ENCODE results near the gene N4BP2L1.

N4BP2L1 gene

DNA sequence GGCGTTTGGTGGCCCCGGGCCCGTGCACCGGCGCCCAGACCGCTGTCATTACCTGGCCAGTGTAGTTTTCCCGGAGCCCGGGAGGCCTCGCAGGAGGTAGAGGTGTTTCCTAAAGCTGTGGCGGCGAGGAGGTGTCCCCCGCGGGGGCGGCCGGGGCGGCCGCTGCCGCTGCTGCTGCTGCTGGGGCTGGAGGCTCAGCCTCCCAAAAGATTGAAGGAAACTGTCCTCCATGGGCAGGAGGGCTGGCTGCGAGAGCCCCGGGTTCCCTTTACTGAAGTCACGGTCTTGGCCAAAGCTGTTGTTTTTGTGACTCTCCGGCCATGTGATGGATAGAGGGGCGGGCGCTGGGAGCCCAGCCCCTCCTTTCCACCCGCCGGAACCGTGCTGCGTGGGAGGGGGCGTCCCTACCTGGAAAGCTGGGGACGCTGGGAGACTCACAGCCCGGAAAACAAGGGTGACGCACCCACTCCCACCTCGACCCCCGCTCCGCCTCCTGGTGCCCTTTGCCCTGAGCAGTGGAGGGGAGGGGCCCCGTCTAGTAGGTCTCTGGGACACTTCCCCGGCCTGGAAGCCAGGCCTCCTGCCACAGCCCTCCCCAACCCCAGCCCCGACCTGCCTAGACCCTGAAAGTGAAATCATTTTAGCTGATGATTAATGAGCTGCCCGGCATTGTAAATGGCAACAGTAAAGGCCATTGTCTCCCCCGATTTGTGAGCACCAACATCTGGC, at the start of gene N4BP2L1:
TSS of gene N4BP2L1 (minus strand) at position 279 of the 729 bp plus-strand sequence. CDS start at position 231, 48 bp downstream.
- Mint-ChIP-seq H3K4me3 (peak within 1 kb of the TSS; percentile 98), H3K4me1 (peaks cover 28% of the 10 kb centered on the region), H3K27ac (peak within 1 kb of the TSS; percentile 100), H3K9me3 (no peaks in the 10 kb centered on the region), H3K27me3 (no peaks in the 10 kb centered on the region), H3K36me3 (peaks cover 6% of the 10 kb centered on the region)
- DNase-seq (ENCODE audit: low spot score in 2 of 2) (peak; percentile 76 to 77), ATAC-seq (ENCODE audit: low read depth) (peak; percentile 63)

- Mint-ChIP-seq H3K27me3 (no peaks in the 10 kb centered on the region), H3K9me3 (no peaks in the 10 kb centered on the region), H3K36me3 (peaks cover 1% of the 10 kb centered on the region), H3K27ac (no peak overlapping the region), H3K4me1 (no peaks in the 10 kb centered on the region), H3K4me3 (no peak overlapping the region)
- ATAC-seq (ENCODE audit: low read depth) (no peak), DNase-seq (ENCODE audit: low spot score in 2 of 2) (no peak)
Measured at GRCh38 chr13:32476892-32477291, 49.0 kb upstream of the N4BP2L1 start.

GRCh38 chr13:32476021-32476731, 48.2 kb upstream of the N4BP2L1 start:
- H3K9me3 Mint-ChIP-seq: no peaks in the 10 kb centered on the region
- H3K36me3 Mint-ChIP-seq: peaks cover 1% of the 10 kb centered on the region
- no peaks in the 10 kb centered on the region for H3K4me1 Mint-ChIP-seq
- DNase-seq (ENCODE audit: low spot score in 2 of 2): no peak
- ATAC-seq (ENCODE audit: low read depth): no peak
- H3K4me3 Mint-ChIP-seq: no peak overlapping the region
- H3K27me3 Mint-ChIP-seq: no peaks in the 10 kb centered on the region
- no peak overlapping the region for H3K27ac Mint-ChIP-seq

GRCh38 chr13:32474999-32475792, 47.3 kb upstream of the N4BP2L1 start:
- Mint-ChIP-seq H3K9me3 (no peaks in the 10 kb centered on the region), H3K36me3 (peaks cover 1% of the 10 kb centered on the region), H3K27me3 (no peaks in the 10 kb centered on the region), H3K27ac (no peak overlapping the region), H3K4me1 (no peaks in the 10 kb centered on the region), H3K4me3 (no peak overlapping the region)
- DNase-seq (ENCODE audit: low spot score in 2 of 2) (no peak), ATAC-seq (ENCODE audit: low read depth) (no peak)

- no peaks in the 10 kb centered on the region for H3K9me3 Mint-ChIP-seq
- no peaks in the 10 kb centered on the region for H3K4me1 Mint-ChIP-seq
- H3K27me3 Mint-ChIP-seq: no peaks in the 10 kb centered on the region
- DNase-seq (ENCODE audit: low spot score in 2 of 2) (no peak), ATAC-seq (ENCODE audit: low read depth) (no peak)
- H3K27ac Mint-ChIP-seq: no peak overlapping the region
- H3K36me3 Mint-ChIP-seq: peaks cover 1% of the 10 kb centered on the region
- H3K4me3 Mint-ChIP-seq: no peak overlapping the region
Measured at GRCh38 chr13:32473650-32474049, 45.7 kb upstream of the N4BP2L1 start.

DNA sequence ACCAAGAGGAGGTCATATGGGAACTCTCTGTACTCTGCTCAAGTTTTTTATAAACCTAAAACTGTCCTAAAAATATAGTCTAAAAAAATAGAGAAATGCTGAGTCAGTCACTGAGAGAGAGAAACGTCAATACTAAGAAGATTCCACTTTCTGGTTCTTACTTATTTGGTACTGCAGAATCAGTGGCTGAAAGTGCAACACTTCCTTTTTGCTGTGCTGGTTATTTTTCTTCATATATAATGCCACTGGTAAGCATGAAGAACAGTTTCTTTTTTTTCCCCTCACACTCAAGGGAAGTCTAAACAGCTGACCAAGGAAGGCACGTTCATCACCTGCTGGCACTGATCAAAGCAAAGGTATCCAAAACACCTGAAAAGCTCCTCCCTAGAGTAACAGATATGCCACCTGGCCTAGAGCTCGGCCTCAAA, 44.3 kb upstream of the N4BP2L1 start:
- no peaks in the 10 kb centered on the region for H3K9me3 Mint-ChIP-seq
- no peak overlapping the region for H3K27ac Mint-ChIP-seq
- H3K36me3 Mint-ChIP-seq: no peaks in the 10 kb centered on the region
- DNase-seq (ENCODE audit: low spot score in 2 of 2) (no peak), ATAC-seq (ENCODE audit: low read depth) (no peak)
- no peaks in the 10 kb centered on the region for H3K4me1 Mint-ChIP-seq
- no peak overlapping the region for H3K4me3 Mint-ChIP-seq
- no peaks in the 10 kb centered on the region for H3K27me3 Mint-ChIP-seq

DNA sequence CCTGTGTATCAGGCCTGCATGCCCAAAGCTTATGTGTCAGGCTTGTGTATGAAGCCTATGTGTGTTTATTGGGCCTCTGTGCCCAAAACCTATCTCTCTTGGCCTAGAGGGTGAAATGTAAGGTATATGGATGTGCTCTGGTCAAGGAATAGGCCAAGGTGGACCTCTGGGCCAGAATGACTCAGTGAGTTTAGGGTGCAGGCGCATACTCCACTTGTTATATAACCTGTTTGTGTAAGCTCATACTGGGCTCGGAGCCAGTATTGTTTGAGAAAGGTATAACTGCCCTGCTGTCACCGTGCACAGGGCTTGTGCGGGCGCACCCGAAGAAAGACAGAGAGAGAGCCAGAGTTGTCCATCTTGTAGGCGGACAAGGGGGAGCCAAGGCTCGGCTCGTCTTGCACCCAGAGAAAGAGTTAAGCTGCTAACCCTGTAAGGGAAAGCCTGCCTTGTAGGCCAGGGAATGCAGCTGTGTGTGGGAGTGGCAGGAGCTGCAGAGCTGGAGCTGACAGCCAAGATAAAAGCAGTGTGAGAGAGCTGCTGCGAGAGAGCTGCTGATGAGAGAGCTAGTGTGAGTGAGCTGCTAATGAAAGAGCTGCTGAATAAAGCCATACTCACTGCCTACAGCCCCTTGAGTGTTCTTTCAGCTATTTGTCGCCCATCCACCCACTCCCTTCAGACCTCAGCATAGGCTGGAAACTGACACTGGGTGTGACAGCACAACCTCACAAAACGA, 43.4 kb upstream of the N4BP2L1 start:
- H3K36me3 Mint-ChIP-seq: no peaks in the 10 kb centered on the region
- no peak overlapping the region for H3K4me3 Mint-ChIP-seq
- no peak for ATAC-seq (ENCODE audit: low read depth)
- DNase-seq (ENCODE audit: low spot score in 2 of 2): no peak
- H3K27me3 Mint-ChIP-seq: no peaks in the 10 kb centered on the region
- H3K4me1 Mint-ChIP-seq: no peaks in the 10 kb centered on the region
- H3K9me3 Mint-ChIP-seq: no peaks in the 10 kb centered on the region
- H3K27ac Mint-ChIP-seq: no peak overlapping the region

DNA sequence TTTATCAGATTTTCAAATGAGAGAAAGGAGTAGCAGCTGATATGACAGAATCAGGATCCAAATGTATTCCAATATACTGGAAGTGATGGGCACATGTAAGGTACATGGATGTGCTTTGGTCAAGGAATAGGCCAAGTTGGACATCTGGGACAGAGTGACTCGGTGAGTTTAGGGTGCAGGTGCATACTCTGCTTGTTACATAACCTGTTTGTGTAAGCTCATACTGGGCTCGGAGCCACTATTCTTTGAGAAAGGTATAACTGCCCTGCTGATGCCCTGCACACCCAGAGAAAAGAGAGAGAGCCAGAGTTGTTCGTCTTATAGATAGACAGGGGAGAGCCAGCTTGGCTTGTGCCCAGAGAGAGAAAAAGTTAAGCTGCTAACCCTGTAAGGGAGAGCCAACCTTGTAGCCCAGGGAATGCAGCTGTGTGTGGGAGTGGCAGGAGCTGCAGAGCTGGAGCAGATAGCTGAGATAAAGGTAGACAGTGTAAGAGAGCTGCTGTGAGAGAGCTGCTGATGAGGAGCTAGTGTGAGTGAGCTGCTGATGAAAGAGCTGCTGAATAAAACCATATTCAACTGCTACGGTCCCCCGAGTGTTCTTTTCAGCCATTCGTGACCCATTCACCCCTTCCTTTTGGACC, 40.7 kb upstream of the N4BP2L1 start:
- no peak overlapping the region for H3K27ac Mint-ChIP-seq
- no peaks in the 10 kb centered on the region for H3K36me3 Mint-ChIP-seq
- no peak overlapping the region for H3K4me3 Mint-ChIP-seq
- H3K27me3 Mint-ChIP-seq: no peaks in the 10 kb centered on the region
- no peaks in the 10 kb centered on the region for H3K4me1 Mint-ChIP-seq
- no peak for DNase-seq (ENCODE audit: low spot score in 2 of 2)
- H3K9me3 Mint-ChIP-seq: no peaks in the 10 kb centered on the region
- no peak for ATAC-seq (ENCODE audit: low read depth)

DNA sequence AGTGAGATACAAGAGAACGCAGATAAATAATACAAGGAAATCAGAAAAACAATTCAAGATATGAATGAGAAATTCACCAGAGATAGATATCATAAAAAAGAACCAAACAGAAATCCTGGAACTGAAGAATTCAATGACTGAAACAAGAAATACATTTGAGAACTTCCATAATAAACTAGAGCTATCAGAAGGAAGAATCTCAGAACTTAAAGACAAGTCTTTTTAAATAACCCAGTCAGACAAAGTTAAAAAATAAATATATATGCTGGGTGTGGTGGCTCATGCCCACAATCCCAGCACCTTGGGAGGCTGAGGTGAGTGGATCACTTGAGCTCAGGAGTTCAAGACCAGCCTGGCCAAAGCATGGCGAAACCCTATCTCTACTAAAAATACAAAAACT, 28.7 kb upstream of the N4BP2L1 start:
- H3K9me3 Mint-ChIP-seq: peaks cover 25% of the 10 kb centered on the region
- peaks cover 40% of the 10 kb centered on the region for H3K36me3 Mint-ChIP-seq
- no peak for DNase-seq (ENCODE audit: low spot score in 2 of 2)
- ATAC-seq (ENCODE audit: low read depth): no peak
- no peak overlapping the region for H3K4me3 Mint-ChIP-seq
- no peak overlapping the region for H3K27ac Mint-ChIP-seq
- peaks cover 2% of the 10 kb centered on the region for H3K4me1 Mint-ChIP-seq
- no peaks in the 10 kb centered on the region for H3K27me3 Mint-ChIP-seq

DNA sequence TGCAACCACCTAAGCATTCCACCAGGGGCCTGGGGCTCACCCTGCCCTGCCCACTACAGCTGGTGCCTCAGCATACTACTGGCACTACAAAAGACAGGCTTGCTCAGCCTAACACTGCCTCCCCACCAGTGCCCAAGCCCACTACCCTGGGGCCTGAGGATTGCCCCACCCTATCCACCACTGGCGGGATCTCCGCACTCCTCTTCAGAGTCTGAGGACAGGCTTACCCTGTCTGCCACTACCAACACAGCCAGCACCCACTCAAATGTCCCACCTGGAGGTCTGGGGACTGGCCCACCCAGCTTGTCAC, 27.6 kb upstream of the N4BP2L1 start:
- H3K36me3 Mint-ChIP-seq: peaks cover 45% of the 10 kb centered on the region
- H3K27ac Mint-ChIP-seq: no peak overlapping the region
- no peak overlapping the region for H3K4me3 Mint-ChIP-seq
- H3K27me3 Mint-ChIP-seq: no peaks in the 10 kb centered on the region
- no peak for ATAC-seq (ENCODE audit: low read depth)
- no peak for DNase-seq (ENCODE audit: low spot score in 2 of 2)
- peaks cover 2% of the 10 kb centered on the region for H3K4me1 Mint-ChIP-seq
- peaks cover 28% of the 10 kb centered on the region for H3K9me3 Mint-ChIP-seq

DNA sequence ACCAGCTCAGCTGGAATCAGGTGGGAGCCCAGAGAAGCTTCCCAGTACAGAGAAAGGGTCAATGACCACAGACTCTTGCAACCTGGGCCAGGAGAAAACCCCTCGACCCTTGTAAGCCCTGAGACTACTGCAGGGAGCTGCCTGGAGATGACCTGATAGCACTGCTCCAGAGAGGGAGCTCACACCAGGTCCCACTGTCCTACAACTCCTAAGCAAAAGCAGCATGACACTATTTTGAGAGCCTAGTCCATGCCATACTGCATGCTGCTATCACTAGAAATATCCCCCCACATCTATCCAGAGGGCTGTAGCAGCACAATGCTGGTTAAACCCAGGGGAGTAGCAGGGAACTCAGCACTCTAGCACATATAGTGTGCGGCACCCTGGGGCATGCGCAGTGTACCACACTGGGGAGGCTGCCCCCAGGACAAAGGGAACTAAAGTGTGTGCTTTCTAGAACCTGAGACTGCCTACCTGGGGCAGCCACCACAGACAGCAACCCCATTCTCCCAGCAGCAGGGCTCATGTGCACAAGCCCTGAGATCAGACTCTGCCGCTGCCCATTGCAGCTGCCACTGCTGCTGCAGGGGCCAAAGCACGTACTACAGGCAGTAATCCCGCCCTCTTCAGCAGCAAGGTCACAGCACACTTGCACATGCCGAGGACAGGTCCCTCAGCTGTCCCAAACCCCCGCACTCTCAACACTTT, 27.1 kb upstream of the N4BP2L1 start:
- Mint-ChIP-seq H3K4me1 (peaks cover 2% of the 10 kb centered on the region), H3K4me3 (no peak overlapping the region), H3K9me3 (peaks cover 28% of the 10 kb centered on the region), H3K27ac (no peak overlapping the region), H3K27me3 (no peaks in the 10 kb centered on the region), H3K36me3 (peaks cover 43% of the 10 kb centered on the region)
- no peak for ATAC-seq (ENCODE audit: low read depth)
- no peak for DNase-seq (ENCODE audit: low spot score in 2 of 2)

DNA sequence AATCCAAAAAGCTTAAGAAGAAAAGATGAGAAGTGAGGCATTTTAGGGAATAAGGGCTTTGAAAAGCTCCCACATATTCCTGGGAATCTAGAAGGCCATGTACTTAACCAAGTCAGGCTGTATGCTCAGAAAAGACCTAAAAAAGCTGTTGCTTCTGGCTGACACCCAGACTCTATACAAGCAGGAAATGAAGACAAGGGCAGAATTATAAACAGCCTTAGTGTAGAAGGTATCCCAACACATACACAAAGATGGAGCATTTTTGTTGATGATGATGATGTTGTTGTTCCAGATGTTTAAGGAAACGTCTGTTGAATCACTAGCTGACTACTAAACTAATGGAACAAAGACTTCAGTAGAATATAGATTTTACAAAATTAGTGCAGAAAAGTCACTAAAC, 26.1 kb upstream of the N4BP2L1 start:
- no peaks in the 10 kb centered on the region for H3K27me3 Mint-ChIP-seq
- H3K27ac Mint-ChIP-seq: no peak overlapping the region
- no peak for DNase-seq (ENCODE audit: low spot score in 2 of 2)
- no peak for ATAC-seq (ENCODE audit: low read depth)
- H3K4me1 Mint-ChIP-seq: peaks cover 2% of the 10 kb centered on the region
- H3K36me3 Mint-ChIP-seq: peaks cover 36% of the 10 kb centered on the region
- H3K4me3 Mint-ChIP-seq: no peak overlapping the region
- H3K9me3 Mint-ChIP-seq: peaks cover 25% of the 10 kb centered on the region

DNA sequence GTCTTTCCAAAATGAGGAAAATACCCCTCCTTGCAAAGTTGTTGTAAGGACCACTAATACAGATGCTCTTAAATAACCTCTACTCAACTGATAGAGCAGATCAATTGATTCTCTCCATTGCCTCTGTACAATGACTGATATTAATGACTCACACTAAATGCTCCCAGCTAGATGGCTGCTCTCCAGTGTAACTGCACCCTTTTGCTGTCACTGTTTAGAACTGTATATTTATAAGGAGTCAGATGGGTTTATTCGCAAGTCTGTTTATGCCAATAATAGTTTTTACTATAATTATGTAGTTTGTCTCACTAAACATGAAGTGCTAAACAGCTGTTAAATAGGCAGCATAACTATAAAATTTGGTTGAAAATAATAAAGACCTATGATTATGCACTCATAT, 21.0 kb upstream of the N4BP2L1 start:
- Mint-ChIP-seq H3K9me3 (peaks cover 3% of the 10 kb centered on the region), H3K27ac (no peak overlapping the region), H3K4me1 (peaks cover 6% of the 10 kb centered on the region), H3K27me3 (no peaks in the 10 kb centered on the region), H3K4me3 (no peak overlapping the region), H3K36me3 (peaks cover 8% of the 10 kb centered on the region)
- ATAC-seq (ENCODE audit: low read depth) (no peak), DNase-seq (ENCODE audit: low spot score in 2 of 2) (no peak)

Data from memory B cell (primary cell).